GM18520 (cell line): Measurements from ENCODE around the gene OXLD1.

Experiments used
- ATAC-seq: cut with Tn5 transposase; IDR thresholded peaks from one replicate; pipeline ENCODE4 v1.9.1; 2021; ENCODE audit not compliant: unreplicated experiment

OXLD1 gene

GRCh38 chr17:81666342-81667191, at the start of gene OXLD1, which contains the start of gene CCDC137:
TSS of gene OXLD1 (minus strand) at chr17:81666605. CDS start at chr17:81666577, 28 bp downstream.
TSS of gene CCDC137 (plus strand) at chr17:81666737. CDS start at chr17:81666767, 30 bp downstream.
- ATAC-seq: peak; percentile 86

DNA sequence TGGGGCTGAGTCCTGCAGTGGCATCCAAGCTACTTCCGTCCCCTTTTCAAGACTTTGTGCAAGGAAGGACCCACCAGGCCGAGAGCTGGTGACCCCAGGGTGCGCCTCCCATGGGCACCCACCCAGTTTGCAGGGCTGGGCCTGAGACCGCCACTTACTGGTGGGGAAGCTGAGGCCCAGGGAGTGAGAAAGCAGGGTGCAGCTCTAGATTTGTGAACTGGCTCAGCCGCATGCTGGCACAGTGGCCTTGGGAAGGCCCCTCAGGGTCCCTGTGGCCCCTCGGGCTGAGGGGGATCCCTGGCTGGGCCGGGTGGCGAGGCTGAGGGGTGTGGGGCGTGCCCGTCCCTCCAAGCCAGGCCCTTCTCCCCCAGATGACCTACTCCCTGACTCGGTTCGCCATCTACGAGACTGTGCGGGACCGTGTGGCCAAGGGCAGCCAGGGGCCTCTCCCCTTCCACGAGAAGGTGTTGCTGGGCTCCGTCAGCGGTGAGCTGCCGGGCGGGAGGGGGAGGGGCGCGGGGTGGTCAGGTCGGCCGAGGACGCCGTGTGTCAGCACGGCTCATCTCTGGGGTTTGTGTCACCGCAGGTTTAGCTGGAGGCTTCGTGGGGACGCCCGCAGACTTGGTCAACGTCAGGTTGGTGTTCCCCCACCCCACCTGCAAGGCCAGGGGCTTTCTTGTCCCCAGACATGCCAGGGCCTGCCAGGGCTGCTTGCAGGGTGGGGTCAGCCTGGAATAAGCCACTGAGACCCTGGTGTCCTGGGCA, 48.9 kb upstream of the OXLD1 start:
- ATAC-seq: no peak

- no peak for ATAC-seq
Observed at GRCh38 chr17:81714412-81715106, 48.2 kb upstream of the OXLD1 start.

- no peak for ATAC-seq
Observed at GRCh38 chr17:81713556-81714411, 47.4 kb upstream of the OXLD1 start.

GRCh38 chr17:81713004-81713555, 46.7 kb upstream of the OXLD1 start:
- ATAC-seq: no peak

DNA sequence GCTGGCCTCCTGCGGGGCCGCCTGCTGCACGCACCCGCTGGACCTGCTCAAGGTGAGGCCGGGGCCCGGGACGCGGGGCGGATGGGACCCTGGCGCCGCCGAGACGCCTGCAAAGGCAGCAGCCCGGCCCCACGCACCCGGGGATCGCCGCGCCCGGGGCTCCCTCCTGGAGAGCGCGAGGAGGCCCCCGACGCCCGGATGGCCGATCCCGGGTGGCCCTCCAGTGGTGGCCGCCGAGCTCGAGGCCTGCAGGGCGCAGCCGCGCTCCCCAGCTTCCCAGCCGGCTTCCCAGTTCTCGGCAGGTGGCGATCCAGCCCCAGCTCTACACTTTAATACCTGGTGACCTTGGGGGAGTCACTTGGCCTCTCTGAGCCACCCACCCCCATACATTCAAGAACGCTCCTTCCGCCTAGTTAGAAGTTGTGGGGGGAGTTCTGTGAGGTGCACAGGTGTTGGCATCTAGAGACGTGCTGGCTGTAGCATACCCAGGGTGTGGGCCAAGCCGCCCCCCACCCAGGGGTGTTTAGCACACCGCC, 46.1 kb upstream of the OXLD1 start:
- no peak for ATAC-seq

- ATAC-seq: peak; percentile 74
Observed at GRCh38 chr17:81711814-81712467, 45.5 kb upstream of the OXLD1 start, which contains the start of gene SLC25A10. TSS of gene SLC25A10 (plus strand) at chr17:81712284. CDS start at chr17:81712427, 143 bp downstream.

GRCh38 chr17:81710514-81711308, 44.3 kb upstream of the OXLD1 start:
- no peak for ATAC-seq

GRCh38 chr17:81708739-81709185, 42.4 kb upstream of the OXLD1 start:
- no peak for ATAC-seq

- ATAC-seq: no peak
Observed at GRCh38 chr17:81707725-81708646, 41.6 kb upstream of the OXLD1 start.

DNA sequence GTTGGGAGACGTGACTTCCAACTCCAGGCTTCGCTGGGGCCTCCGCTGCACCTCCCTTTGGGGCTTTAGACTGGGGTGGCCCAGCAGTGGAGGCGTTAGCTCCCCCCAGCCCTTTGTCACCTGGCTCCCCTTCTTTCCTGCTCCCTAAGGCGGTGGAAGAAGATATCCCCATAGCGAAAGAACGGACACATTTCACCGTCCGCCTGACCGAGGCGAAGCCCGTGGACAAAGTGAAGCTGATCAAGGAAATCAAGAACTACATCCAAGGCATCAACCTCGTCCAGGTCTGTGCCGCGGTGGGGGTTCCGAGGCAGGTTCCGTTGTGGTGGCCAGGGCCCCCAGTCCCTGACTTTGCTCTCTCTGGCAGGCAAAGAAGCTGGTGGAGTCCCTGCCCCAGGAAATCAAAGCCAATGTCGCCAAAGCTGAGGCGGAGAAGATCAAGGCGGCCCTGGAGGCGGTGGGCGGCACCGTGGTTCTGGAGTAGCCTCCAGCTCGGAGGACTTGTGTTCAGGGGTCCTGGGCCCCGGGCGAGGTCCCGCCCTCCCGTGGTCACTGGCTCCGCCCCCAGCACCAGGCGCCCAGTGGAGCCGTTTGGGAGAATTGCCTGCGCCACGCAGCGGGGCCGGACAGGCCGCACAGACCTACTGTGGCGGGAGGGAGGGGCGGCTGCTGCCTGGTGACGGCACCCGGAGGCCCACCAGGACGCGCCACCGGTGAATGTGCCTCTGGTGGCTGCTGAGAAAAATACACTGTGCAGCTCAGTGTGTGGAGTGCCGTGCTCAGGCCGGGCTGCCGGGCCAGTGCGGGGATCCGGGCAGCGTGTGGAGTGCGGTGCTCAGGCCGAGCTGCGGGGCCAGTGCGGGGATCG, 40.6 kb upstream of the OXLD1 start:
- no peak for ATAC-seq

- ATAC-seq: no peak
Observed at GRCh38 chr17:81706232-81706611, 39.8 kb upstream of the OXLD1 start.

- no peak for ATAC-seq
Observed at GRCh38 chr17:81705518-81706231, 39.3 kb upstream of the OXLD1 start.

- no peak for ATAC-seq
Observed at GRCh38 chr17:81703747-81704654, 37.6 kb upstream of the OXLD1 start.
